ENCODE results near the gene TPM4. TPM values are rescaled to one million over a fixed set of nuclear protein-coding genes. Genes with fewer than 3 reads are reported as not detected.
A peak's percentile ranks its signal among the peaks of the same experiment; 100 is the strongest.

TPM4 gene
- total RNA-seq, 1 donor: 1,233 TPM

DNA sequence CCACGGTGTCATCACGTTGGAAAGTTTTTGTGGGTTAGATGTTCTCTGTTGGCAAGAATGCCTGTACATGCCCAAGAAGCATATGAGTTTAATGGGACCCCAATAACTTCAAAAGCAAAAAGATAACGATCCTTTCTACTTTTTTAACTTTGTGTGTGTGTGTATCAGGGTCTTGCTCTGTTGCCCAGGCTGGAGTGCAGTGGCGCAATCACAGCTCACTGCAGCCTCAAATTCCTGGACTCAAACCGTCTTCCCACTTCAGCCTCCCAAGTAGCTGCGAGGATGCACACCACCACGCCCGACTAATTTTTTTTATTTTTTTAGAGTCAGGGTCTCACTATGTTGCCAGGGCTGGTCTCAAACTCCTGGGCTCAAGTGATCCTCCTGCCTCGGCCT, 34.3 kb upstream of the TPM4 start:
- Histone ChIP-seq H3K4me3 (ENCODE audit: insufficient read depth, low read length) (peak overlapping the region; percentile 65), H4K20me1 (ENCODE audit: insufficient read depth, low read length) (no peaks in the 10 kb centered on the region), H3K9me3 (ENCODE audit: low read depth, low read length) (no peaks in the 10 kb centered on the region), H3K4me1 (ENCODE audit: insufficient read depth, low read length) (peaks cover 16% of the 10 kb centered on the region), H3K36me3 (ENCODE audit: insufficient read depth, low read length) (no peaks in the 10 kb centered on the region), H3K4me2 (ENCODE audit: insufficient read depth, low read length) (peak overlapping the region; percentile 86), H3K27ac (ENCODE audit: low read depth, low read length) (no peak overlapping the region), H3K79me2 (ENCODE audit: insufficient read depth, low read length) (no peaks in the 10 kb centered on the region), H2AFZ (ENCODE audit: low read length) (peak overlapping the region; percentile 45), H3K27me3 (ENCODE audit: insufficient read depth, low read length) (no peaks in the 10 kb centered on the region)
- TF ChIP-seq, protein P1, sequence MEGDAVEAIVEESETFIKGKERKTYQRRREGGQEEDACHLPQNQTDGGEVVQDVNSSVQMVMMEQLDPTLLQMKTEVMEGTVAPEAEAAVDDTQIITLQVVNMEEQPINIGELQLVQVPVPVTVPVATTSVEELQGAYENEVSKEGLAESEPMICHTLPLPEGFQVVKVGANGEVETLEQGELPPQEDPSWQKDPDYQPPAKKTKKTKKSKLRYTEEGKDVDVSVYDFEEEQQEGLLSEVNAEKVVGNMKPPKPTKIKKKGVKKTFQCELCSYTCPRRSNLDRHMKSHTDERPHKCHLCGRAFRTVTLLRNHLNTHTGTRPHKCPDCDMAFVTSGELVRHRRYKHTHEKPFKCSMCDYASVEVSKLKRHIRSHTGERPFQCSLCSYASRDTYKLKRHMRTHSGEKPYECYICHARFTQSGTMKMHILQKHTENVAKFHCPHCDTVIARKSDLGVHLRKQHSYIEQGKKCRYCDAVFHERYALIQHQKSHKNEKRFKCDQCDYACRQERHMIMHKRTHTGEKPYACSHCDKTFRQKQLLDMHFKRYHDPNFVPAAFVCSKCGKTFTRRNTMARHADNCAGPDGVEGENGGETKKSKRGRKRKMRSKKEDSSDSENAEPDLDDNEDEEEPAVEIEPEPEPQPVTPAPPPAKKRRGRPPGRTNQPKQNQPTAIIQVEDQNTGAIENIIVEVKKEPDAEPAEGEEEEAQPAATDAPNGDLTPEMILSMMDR (IDR thresholded peaks at IDR 0.05; ENCODE audit: extremely low read depth, low read depth, low read length): no peak
- no peak for DNase-seq (ENCODE audit: insufficient read length, low spot score, missing footprints)

DNA sequence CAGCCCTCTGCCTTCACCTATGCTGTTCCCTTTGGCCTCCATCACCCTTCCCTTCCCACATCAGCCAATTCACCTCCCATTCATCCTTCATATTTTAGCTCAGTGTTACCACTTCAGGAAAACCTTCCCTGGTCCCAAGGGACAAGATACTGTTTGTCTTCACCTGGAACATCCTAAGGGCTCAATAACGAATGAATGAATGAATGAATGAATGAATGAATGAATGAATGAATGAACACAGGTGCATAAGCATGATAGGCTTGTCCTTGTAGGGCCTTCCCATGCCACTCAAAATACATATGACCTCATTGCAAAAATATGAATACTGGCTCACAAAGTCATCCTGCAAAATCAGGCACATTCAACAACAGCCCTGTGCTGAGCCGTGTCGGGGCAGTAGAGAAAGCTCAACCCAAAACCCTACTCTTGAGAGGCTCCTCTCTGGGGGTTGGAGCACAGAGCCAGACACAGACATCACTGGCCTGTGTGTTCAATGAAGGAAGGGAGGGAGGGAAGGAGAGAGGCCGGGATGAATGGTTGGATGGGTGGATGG, 33.7 kb upstream of the TPM4 start:
- H3K4me2 ChIP-seq (ENCODE audit: insufficient read depth, low read length): no peak overlapping the region
- no peaks in the 10 kb centered on the region for H3K9me3 ChIP-seq (ENCODE audit: low read depth, low read length)
- no peak overlapping the region for H3K4me3 ChIP-seq (ENCODE audit: insufficient read depth, low read length)

DNA sequence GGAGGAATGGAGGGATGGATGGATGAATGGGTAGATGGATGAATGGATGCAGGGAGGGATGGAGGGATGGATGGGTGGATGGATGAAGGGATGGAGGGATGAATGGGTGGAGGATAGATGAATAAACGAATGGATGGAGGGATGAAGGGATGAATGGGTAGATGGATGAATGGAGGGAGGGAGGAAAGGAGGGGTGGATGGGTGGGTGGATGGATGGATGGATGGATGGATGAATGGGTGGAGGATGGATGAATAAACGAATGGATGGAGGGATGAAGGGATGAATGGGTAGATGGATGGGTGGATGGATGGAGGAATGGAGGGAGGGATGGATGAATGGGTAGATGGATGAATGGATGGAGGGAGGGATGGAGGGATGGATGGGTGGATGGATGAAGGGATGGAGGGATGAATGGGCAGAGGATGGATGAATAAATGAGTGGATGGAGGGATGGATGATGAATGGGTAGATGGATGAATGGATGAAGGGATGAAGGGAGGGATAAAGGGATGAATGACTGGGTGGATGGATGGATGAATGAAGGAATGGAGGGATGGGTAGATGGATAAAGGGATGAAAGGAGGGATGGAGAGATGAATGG, 33.0 kb upstream of the TPM4 start:
- H3K9me3 ChIP-seq (ENCODE audit: low read depth, low read length): no peaks in the 10 kb centered on the region
- no peaks in the 10 kb centered on the region for H3K36me3 ChIP-seq (ENCODE audit: insufficient read depth, low read length)
- H2AFZ ChIP-seq (ENCODE audit: low read length): no peak overlapping the region
- peaks cover 16% of the 10 kb centered on the region for H3K4me1 ChIP-seq (ENCODE audit: insufficient read depth, low read length)
- no peaks in the 10 kb centered on the region for H3K79me2 ChIP-seq (ENCODE audit: insufficient read depth, low read length)
- no peaks in the 10 kb centered on the region for H3K27me3 ChIP-seq (ENCODE audit: insufficient read depth, low read length)
- H3K27ac ChIP-seq (ENCODE audit: low read depth, low read length): no peak overlapping the region
- no peak overlapping the region for H3K4me3 ChIP-seq (ENCODE audit: insufficient read depth, low read length)
- H3K4me2 ChIP-seq (ENCODE audit: insufficient read depth, low read length): no peak overlapping the region
- TF ChIP-seq, protein P1 (IDR thresholded peaks at IDR 0.05; ENCODE audit: extremely low read depth, low read depth, low read length): no peak
- no peak for DNase-seq (ENCODE audit: insufficient read length, low spot score, missing footprints)
- H4K20me1 ChIP-seq (ENCODE audit: insufficient read depth, low read length): no peaks in the 10 kb centered on the region

More for the DNA sequence above, 33.7 kb upstream of the TPM4 start:
- TF ChIP-seq, protein P1 (IDR thresholded peaks at IDR 0.05; ENCODE audit: extremely low read depth, low read depth, low read length): no peak
- Histone ChIP-seq H3K79me2 (ENCODE audit: insufficient read depth, low read length) (no peaks in the 10 kb centered on the region), H3K27me3 (ENCODE audit: insufficient read depth, low read length) (no peaks in the 10 kb centered on the region), H3K27ac (ENCODE audit: low read depth, low read length) (no peak overlapping the region), H3K4me1 (ENCODE audit: insufficient read depth, low read length) (peaks cover 16% of the 10 kb centered on the region), H4K20me1 (ENCODE audit: insufficient read depth, low read length) (no peaks in the 10 kb centered on the region), H2AFZ (ENCODE audit: low read length) (peak overlapping the region; percentile 62), H3K36me3 (ENCODE audit: insufficient read depth, low read length) (no peaks in the 10 kb centered on the region)
- DNase-seq (ENCODE audit: insufficient read length, low spot score, missing footprints): peak; percentile 71

DNA sequence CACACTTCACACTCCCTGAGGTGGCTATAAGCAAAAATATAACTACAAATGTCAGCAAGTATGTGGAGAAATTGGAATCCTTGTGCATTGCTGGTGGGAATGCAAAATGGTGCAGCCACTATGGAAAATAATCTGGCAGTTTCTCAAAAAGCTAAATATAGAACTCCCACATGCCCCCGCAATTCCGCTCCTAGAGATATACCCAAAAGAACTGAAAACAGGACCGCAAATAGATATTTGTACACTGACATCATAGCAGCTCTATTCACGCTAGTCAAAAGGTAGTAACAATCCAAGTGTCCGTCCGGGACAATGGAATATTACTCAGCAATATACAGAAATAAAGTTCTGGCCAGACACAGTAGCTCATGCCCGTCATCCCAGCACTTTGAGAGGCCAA, 31.5 kb upstream of the TPM4 start:
- no peaks in the 10 kb centered on the region for H3K36me3 ChIP-seq (ENCODE audit: insufficient read depth, low read length)
- no peaks in the 10 kb centered on the region for H3K27me3 ChIP-seq (ENCODE audit: insufficient read depth, low read length)
- no peak for DNase-seq (ENCODE audit: insufficient read length, low spot score, missing footprints)
- H3K4me1 ChIP-seq (ENCODE audit: insufficient read depth, low read length): peaks cover 16% of the 10 kb centered on the region
- no peak overlapping the region for H2AFZ ChIP-seq (ENCODE audit: low read length)
- no peaks in the 10 kb centered on the region for H3K79me2 ChIP-seq (ENCODE audit: insufficient read depth, low read length)
- H3K27ac ChIP-seq (ENCODE audit: low read depth, low read length): no peak overlapping the region
- no peak overlapping the region for H3K4me3 ChIP-seq (ENCODE audit: insufficient read depth, low read length)
- TF ChIP-seq, protein P1 (IDR thresholded peaks at IDR 0.05; ENCODE audit: extremely low read depth, low read depth, low read length): no peak
- H3K9me3 ChIP-seq (ENCODE audit: low read depth, low read length): no peaks in the 10 kb centered on the region
- H3K4me2 ChIP-seq (ENCODE audit: insufficient read depth, low read length): no peak overlapping the region
- no peaks in the 10 kb centered on the region for H4K20me1 ChIP-seq (ENCODE audit: insufficient read depth, low read length)
